Cardiac septum (tissue), 1 donor: ENCODE measurements around the gene SETD1A. TPM values are rescaled to one million over a fixed set of nuclear protein-coding genes. Genes with fewer than 3 reads are reported as not detected.

Experiments
- DNase-seq: peaks from one replicate; pipeline ENCODE4 v3.0.0-alpha.2; 2020; ENCODE audit warnings: low spot score
- intact Hi-C: fragments of 100-400 bp; cut with DNase I; formaldehyde crosslinking; loops from one replicate; pipeline ENCODE4 v1.14.0; 2022
- total RNA-seq: library from RNA; stranded (reverse); fragmentation: NEBNext Ultra II Directional; extraction: Animal tissue kit (Norgen Biotek cat#: 25700); gene quantifications from one replicate; pipeline ENCODE4 v1.2.1, GENCODE V29; 2021
- donor health status: DM: no; HTN: no; CAD: no.

Gene SETD1A
- total RNA-seq, 1 donor from 2014 or later = 9.6 TPM

DNA sequence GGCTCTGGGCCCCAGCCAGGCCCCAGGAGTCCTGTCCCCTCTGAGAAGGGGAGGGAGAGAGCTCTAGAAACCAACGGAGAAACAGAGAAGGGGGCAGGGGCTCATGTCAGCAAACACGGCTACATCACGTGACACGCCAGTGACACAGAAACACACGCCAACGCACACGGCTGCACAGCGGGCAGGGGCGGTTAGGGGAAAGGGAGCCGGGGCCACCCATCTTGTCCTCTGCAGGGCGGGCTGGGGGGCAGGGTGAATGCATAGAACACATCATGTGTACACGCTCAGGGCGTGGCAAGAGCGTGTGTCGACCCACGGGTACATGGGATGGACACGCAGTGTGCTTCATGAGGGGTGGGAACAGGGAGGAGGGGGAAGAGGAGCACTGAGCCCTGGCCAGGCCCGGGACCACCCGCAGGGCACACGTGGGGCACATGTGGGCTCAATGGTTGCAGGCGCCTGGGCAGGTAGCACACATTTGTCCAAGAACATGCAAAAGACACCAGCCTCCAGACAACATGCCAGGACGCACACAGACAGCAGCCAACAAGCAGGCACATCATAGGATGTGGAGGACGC lies 32.0 kb downstream of the SETD1A start:
- no peak for DNase-seq
- intact Hi-C loops = loop anchor here (5.0 kb wide), 2 partner anchors 88 to 878 kb away; no protein-coding TSS in a partner anchor

- intact Hi-C loops = no loop called here
- DNase-seq = no peak
Measured at GRCh38 chr16:30990105-30990504, 32.6 kb downstream of the SETD1A start.

DNA sequence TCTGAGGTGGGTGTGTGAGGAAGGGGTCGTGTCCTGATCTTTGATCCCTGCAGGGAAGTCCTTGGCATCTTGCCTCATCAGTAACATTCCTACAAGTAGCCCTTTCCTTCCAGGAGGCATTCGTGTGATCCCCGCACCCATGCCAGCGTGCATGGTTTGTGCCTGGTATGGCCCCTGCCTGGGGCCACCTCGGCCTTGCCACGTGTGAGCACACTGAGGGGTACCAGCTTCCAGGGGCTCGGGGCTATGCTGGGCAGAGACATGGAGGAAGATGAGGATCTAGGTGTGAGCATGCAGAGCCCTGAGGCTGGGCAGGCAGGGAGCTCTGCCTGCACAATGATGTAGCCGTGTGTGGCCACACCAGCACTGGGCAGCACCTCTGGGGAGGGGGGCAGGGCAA lies 33.5 kb downstream of the SETD1A start:
- intact Hi-C loops = no loop called here
- DNase-seq = no peak

GRCh38 chr16:30992276-30992780 lies 34.8 kb downstream of the SETD1A start:
- intact Hi-C loops = no loop called here

GRCh38 chr16:30992931-30993816 lies 35.6 kb downstream of the SETD1A start:
- intact Hi-C loops = no loop called here
- DNase-seq = no peak

More at GRCh38 chr16:30992276-30992780, 34.8 kb downstream of the SETD1A start:
- DNase-seq = no peak

DNA sequence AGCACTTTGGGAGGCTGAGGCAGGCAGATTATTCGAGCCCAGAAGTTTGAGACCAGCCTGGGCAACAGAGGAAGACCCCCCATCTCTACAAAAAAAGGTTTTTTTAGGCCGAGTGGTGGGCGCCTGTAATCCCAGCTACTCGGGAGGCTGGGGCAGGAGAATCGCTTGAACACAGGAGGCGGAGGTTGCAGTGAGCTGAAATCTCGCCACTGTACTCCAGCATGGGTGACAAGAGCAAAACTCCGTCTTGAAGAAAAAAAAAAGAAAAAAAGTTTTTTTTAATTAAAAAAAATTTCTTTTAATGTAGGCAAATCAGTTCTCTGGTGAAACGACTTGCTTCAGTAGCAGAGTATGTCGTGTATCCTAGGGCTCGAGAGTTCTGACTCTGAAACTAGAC lies 38.4 kb downstream of the SETD1A start:
- DNase-seq = no peak
- intact Hi-C loops = no loop called here

- DNase-seq = no peak
- intact Hi-C loops = no loop called here
Measured at GRCh38 chr16:30996324-30996984, 38.9 kb downstream of the SETD1A start.

DNA sequence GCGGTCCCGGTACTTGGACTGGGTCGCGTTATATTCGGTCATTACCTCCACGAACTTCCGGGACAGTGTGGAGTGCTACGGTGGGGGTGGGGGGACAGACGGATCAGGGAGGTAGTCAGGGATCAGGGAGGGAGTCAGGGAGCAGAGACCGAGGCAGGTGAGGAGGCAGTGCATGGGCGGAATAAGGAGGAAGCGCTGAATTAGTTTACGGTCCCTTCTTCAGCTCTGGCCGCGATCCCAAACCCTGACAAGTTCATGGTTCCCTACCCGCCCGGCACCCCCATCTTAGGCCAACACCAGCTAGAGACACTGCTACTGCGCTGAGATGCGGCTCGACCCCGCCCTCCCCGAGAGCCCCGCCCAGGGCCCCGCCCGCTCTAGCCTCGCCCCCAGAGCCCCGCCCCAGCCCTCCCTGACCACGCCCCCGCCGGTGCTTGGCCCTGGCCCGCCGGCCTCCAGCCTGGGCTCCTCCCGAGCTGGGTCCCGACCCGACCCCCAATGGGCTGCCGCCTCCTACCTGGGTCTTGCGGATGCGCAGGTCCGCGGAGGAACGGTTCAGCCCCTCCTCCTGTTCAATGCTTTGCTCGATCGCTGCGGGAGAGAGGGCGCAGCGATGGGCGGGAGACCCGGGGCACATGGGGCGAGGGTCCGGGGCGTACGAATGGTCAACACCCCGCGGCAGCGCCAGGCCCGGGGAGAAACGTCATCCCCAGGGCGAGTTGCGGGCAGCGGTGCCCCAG lies 39.6 kb downstream of the SETD1A start:
- intact Hi-C loops = no loop called here
- peak; percentile 95 for DNase-seq

DNA sequence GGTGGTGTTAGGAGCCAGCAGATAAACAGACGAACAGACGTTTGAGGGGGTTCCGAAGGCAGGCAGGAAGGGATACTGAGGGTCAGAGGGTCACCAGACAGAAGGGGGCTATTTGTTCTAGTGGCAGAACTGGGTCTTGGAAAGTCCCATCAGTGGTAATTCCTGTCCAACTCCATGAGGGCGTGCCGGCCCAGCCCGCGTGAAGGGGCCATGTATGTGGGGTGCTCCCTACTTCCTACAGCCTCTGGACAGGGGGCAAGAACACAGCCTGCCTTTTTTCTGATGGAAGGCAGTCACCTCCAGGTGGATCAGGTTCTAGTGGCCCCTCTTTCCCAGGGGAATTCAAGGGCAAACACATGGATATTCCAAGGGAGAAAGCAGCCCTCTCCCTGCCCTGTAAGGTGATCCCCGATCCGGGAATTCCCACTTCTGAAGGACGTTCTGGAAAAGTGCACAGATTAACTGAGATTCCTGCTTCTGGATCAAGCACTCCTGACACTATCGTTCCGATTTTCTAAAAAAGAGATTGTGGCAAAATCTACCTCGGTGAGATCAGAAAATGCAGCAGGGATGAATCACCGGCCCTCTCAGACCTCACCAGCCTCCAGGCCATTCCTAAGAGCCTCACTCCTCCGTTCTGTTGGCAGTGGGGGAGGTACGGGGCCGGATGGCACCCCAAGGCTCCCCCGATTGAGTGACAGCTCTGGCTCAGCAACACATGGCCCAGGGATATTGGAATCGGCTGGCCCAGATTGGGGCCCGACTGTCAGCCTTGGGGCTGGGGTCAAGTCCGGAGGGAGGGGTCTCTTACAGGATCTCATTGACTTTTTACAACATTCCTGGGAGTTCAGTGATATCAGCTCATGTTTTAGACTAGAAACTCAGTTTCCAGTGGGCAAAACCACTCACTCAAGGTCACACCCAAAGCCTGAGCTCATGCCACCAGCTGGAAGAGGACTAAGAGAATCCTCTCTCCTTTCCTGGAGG lies 40.5 kb downstream of the SETD1A start:
- intact Hi-C loops = no loop called here
- no peak for DNase-seq

DNA sequence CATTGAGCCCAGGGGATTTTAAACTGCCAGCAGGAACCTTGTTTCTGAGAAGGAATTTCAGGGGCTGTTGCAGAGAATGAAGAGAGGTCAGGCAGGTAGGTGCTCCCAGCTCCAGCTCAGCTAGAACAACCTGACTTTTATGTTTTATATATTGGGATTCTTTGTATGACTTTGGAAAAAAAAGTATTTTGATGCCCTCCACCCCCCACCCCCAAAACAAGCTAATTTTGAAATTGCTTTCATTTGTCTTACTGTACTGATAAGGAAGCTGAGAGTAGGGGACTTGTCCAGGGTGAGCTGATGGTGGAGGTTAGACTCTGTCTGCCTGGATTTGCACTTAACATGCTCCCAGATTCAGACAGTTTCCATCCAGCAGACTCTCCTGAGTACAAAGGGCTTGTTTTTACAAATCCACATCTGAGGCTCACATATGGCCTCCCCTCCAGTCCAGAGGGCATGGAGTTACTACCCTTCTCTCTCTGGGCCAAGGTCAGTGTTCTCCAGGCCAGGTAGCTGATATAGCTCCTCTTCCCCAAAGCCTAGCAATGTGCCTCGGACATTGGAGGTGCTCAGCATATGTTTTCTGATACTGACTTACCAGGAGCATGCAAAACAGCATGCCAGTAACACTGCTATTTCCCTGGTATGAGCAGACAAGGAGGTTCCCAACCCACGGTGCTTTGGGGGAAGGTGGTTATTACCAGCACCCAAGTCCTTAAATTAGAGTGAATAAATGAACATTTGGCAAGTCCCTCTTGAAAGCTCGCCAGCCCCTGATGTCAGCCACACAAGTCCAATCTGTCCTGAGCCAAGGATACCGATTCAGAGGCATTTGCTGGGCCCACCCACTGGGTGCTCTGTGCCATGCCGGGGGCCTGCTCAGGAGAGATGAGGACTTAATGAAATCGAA lies 41.6 kb downstream of the SETD1A start:
- no peak for DNase-seq
- intact Hi-C loops = no loop called here

GRCh38 chr16:31000671-31001382 lies 43.3 kb downstream of the SETD1A start:
- intact Hi-C loops = no loop called here
- no peak for DNase-seq

- DNase-seq = no peak
- intact Hi-C loops = no loop called here
Measured at GRCh38 chr16:31001507-31002249, 44.1 kb downstream of the SETD1A start.

- intact Hi-C loops = no loop called here
- no peak for DNase-seq
Measured at GRCh38 chr16:31002250-31002700, 44.7 kb downstream of the SETD1A start.

- DNase-seq = no peak
- intact Hi-C loops = no loop called here
Measured at GRCh38 chr16:31002862-31003341, 45.3 kb downstream of the SETD1A start.

GRCh38 chr16:31003744-31004143 lies 46.2 kb downstream of the SETD1A start:
- intact Hi-C loops = no loop called here
- DNase-seq = no peak

DNA sequence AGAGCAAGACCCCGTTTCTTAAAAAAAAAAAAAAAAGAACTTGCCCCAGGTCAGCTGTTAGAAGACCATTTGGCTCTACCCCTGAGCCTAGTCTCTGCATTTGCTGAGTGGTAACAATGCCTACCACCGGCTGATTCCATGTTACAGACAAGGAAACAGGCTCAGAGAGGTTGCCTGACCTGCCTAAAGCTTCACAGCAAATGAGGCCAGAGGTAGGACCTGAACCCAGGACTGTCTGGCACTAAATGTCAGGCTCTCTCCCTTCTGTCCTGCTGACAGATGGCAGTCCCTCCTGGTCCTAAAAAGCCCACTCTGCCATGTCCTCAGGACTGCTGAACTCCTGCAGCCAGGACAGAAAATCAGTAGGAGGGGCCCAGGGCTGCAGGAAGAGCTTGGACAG lies 47.1 kb downstream of the SETD1A start:
- DNase-seq = no peak
- intact Hi-C loops = no loop called here
